Transverse colon (tissue), 4 donors: ENCODE measurements around the gene TDRKH. TPM values are rescaled to one million over a fixed set of nuclear protein-coding genes. Genes with fewer than 3 reads are reported as not detected.

Source experiments
- DNase-seq: peaks from one replicate; pipeline ENCODE4 v3.0.0-alpha.2; 2019
- H3K27ac ChIP-seq, 4 donors: fragments of 200-600 bp; sonication (generic); 2 replicates each; pipeline ENCODE4 v1.5.1; 2016 to 2018; ENCODE audit warnings: inconsistent platforms in 4 of 4
- H3K27me3 ChIP-seq: fragments of 200-600 bp; sonication (generic); 2 replicates; pipeline ENCODE4 v1.5.1; 2017; ENCODE audit warnings: inconsistent platforms
- H3K36me3 ChIP-seq, 4 donors: fragments of 200-600 bp; sonication (generic); 2 replicates each; pipeline ENCODE4 v1.5.1; 2017 to 2019; ENCODE audit warnings: inconsistent platforms in 4 of 4
- H3K4me1 ChIP-seq, 4 donors: fragments of 200-600 bp; sonication (generic); 2 replicates each; pipeline ENCODE4 v1.5.1; 2017 to 2020; ENCODE audit warnings: inconsistent platforms in 4 of 4
- H3K4me3 ChIP-seq, 4 donors: fragments of 200-600 bp; sonication (generic); 1 replicate in 1 of 4; 2 replicates in 3 of 4; pipeline versions ENCODE4 v1.5.1 to v1.6.1; 2017 to 2019; ENCODE audit warnings: inconsistent platforms in 4 of 4
- H3K9me3 ChIP-seq, 2 donors: fragments of 200-600 bp; sonication (generic); 2 replicates each; pipeline ENCODE4 v1.5.1; 2017 to 2019; ENCODE audit warnings: inconsistent platforms in 2 of 2
- CTCF ChIP-seq, 5 experiments: fragments of 200-600 bp in 3 of 5; fragments of 450-650 bp in 2 of 5; sonication (generic) in 3 of 5; IDR thresholded peaks; 1 replicate in 2 of 5; 2 replicates in 3 of 5; pipeline ENCODE4 v1.5.1; 2016 to 2017; ENCODE audit warnings: antibody characterized with exemption in 5 of 5, inconsistent platforms in 3 of 5, mild to moderate bottlenecking in 2 of 5, moderate library complexity in 1 of 5
- EP300 ChIP-seq: sonication (generic); formaldehyde crosslinking; IDR thresholded peaks from one replicate; pipeline ENCODE4 v1.6.1; 2017; ENCODE audit warnings: antibody characterized with exemption, low read depth
- POLR2A ChIP-seq: fragments of 450-650 bp; IDR thresholded peaks from one replicate; pipeline ENCODE4 v1.6.1; 2016; ENCODE audit warnings: antibody characterized with exemption, mild to moderate bottlenecking, moderate library complexity
- POLR2AphosphoS5 ChIP-seq, 3 donors: sonication (generic); formaldehyde crosslinking; IDR thresholded peaks; one replicate each; pipeline ENCODE4 v1.6.1; 2016; ENCODE audit warnings: antibody characterized with exemption in 3 of 3
- WGBS, 2 donors: methylation state at CpG; one replicate each; pipeline ENCODE4 v1.1.5; 2018; ENCODE audit warnings: low coverage in 1 of 2; 5-methylcytosine and 5-hydroxymethylcytosine counted together
- in situ Hi-C, 4 donors: fragments of 200-750 bp; cut with MboI; loops; one replicate each; pipeline versions ENCODE4 v1.15.0 to v1.15.1; 2017; ENCODE audit warnings: low sequenced_read_pairs in 3 of 4, low pct_ligation_motif_present in 1 of 4, low pct_unique_long_range_greater_than_20kb in 1 of 4
- intact Hi-C: fragments of 100-400 bp; cut with DNase I; formaldehyde crosslinking; loops from one replicate; pipeline ENCODE4 v1.15.1; 2023; ENCODE audit warnings: low total_unique reads
- total RNA-seq, 4 donors: library from RNA; depleted of rRNA; stranded (reverse); fragments of >200 nt; gene quantifications; one replicate each; pipeline ENCODE4 v1.1.0, GENCODE V29; 2016

Gene TDRKH
- total RNA-seq, 4 donors from 2014 or later: 0.80 to 5.4 (median 4.0) TPM

GRCh38 chr1:151815716-151816327 lies 25.5 kb upstream of the TDRKH start:
- no peaks in the 10 kb centered on the region for H3K36me3 ChIP-seq
- peak overlapping the region in 1 of 4 donors; percentile 9 for H3K27ac ChIP-seq
- intact Hi-C loops: no loop called here
- no peaks in the 10 kb centered on the region for H3K27me3 ChIP-seq
- H3K4me3 ChIP-seq: no peak overlapping the region
- peak; percentile 48 for DNase-seq
- TF ChIP-seq POLR2AphosphoS5 (IDR thresholded peaks at IDR 0.05): no peak
- TF ChIP-seq POLR2A: no peak
- TF ChIP-seq CTCF (IDR thresholded peaks at IDR 0.05): no peak
- TF ChIP-seq EP300: no peak
- H3K4me1 ChIP-seq: no peaks in the 10 kb centered on the region
- no peaks in the 10 kb centered on the region for H3K9me3 ChIP-seq
- WGBS, 2 donors: 61% methylated on average over 12 of the region's 12 CpGs; no CpG with 5 or more reads in 1 of the 2 donors
- in situ Hi-C loops: loop anchor here in 1 of 4 donors (10.0 kb wide), 1 partner anchor 61 kb away; no protein-coding TSS in a partner anchor

- WGBS, 2 donors: 83% methylated on average over 8 of the region's 8 CpGs; no CpG with 5 or more reads in 1 of the 2 donors
- Histone ChIP-seq H3K9me3 (no peaks in the 10 kb centered on the region), H3K36me3 (no peaks in the 10 kb centered on the region), H3K4me3 (no peak overlapping the region), H3K27me3 (no peaks in the 10 kb centered on the region), H3K4me1 (no peaks in the 10 kb centered on the region), H3K27ac (no peak overlapping the region)
- TF ChIP-seq POLR2A (no peak), CTCF (IDR thresholded peaks at IDR 0.05) (no peak), EP300 (no peak), POLR2AphosphoS5 (IDR thresholded peaks at IDR 0.05) (no peak)
- DNase-seq: no peak
- intact Hi-C loops (no loop called here), in situ Hi-C loops (loop anchor here in 1 of 4 donors (10.0 kb wide), 1 partner anchor 60 kb away; no protein-coding TSS in a partner anchor)
Observed at GRCh38 chr1:151814971-151815545, 24.8 kb upstream of the TDRKH start.

DNA sequence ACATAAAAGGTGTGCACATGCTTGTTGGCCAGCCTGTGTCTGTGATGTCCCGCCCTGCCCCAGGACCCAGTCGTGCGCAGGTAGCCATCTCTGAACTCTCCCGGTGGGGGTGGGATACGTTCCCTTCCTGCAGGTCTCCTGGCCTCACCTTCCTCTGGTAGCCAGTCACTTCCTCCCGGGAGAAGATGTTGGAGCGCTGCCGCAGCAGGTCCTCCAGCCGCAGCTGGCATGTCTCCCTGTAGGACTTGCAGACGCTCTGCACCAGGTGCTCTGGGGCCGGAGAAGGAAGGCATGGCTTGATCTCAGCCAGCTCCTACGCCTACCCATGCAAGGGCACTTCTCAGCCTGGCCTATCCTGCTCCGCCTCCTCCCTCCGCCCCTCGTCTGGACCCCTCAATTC lies 24.1 kb upstream of the TDRKH start:
- intact Hi-C loops: no loop called here

More for the DNA sequence above, 24.1 kb upstream of the TDRKH start:
- Histone ChIP-seq H3K27ac (no peak overlapping the region), H3K9me3 (no peaks in the 10 kb centered on the region), H3K27me3 (no peaks in the 10 kb centered on the region), H3K4me3 (no peak overlapping the region), H3K36me3 (no peaks in the 10 kb centered on the region), H3K4me1 (no peaks in the 10 kb centered on the region)
- TF ChIP-seq POLR2A (no peak), EP300 (no peak), CTCF (IDR thresholded peaks at IDR 0.05) (no peak), POLR2AphosphoS5 (IDR thresholded peaks at IDR 0.05) (no peak)
- WGBS, 2 donors: 84% methylated on average over 4 to 15 of the region's 15 CpGs
- no peak for DNase-seq
- in situ Hi-C loops: loop anchor here in 1 of 4 donors (10.0 kb wide), 1 partner anchor 60 kb away; no protein-coding TSS in a partner anchor
